GM18951 (cell line): ENCODE data around the gene CABS1.

ENCODE experiments used
- POLR2A ChIP-seq: IDR thresholded peaks from 4 replicates; pipeline ENCODE4 v1.6.1; 2011; ENCODE audit warnings: mild to moderate bottlenecking; ENCODE audit not compliant: insufficient read length, insufficient read depth; ENCODE audit errors: extremely low read depth
- in situ Hi-C: fragments of 300-500 bp; cut with MboI; formaldehyde crosslinking; loops from one replicate; pipeline ENCODE4 v1.12.0; 2022; ENCODE audit warnings: low sequenced_read_pairs, mixed read lengths, inconsistent platforms; ENCODE audit not compliant: unreplicated experiment

Gene CABS1

GRCh38 chr4:70356185-70356584, 21.4 kb downstream of the CABS1 start:
- no peak for TF ChIP-seq POLR2A
- in situ Hi-C loops: no loop called here

DNA sequence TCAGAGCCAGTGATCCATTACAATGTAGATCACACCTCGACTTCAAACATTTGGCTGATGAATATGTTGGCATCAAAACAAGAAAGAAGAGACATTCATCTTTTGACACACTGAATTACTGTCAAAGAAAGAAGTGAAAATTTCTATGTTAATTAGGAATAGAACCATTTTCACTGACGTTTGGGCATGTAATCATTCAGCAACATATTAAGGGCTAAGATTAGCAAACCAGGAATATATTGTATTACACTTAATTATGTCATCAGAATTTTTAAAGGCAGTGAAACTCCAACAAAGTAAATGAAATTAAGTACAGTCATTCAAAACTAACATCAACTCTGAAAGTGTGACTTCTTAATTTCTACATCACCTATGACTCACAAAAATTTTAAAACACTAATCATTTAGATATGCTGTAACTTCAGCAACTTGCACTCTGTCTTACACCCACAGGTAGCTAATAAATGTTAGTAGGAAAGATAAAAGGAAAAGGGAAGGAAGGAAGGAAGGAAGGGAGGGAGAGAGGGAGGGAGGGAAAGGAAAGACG, 24.4 kb downstream of the CABS1 start:
- TF ChIP-seq POLR2A: no peak
- in situ Hi-C loops: no loop called here

DNA sequence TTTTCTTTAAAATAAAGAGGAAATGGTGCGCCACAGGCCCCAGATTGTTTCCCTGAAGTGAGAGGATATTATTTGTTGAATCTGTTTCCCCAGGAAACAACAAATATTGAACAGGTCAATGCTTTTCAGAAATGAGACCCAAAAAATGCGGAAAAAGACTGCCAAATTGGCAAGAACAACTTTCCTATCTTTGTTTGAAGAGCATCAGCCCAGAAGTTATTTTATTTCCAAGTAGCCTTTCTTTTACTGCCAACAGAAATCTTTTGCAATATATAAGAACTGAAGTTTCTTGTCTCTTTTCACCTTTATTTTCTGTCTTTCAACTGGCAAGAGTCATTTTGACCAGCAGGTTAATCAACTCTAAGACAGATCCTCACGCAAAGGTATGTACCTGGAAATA, 25.7 kb downstream of the CABS1 start, which contains the start of gene SMR3A:
Gene SMR3A (plus strand): TSS at position 301 of the 400 bp plus-strand sequence. CDS start 1,356 bp downstream, outside the sequence.
- in situ Hi-C loops: no loop called here
- TF ChIP-seq POLR2A: no peak

- in situ Hi-C loops: no loop called here
- no peak for TF ChIP-seq POLR2A
Observed at GRCh38 chr4:70364002-70364401, 29.2 kb downstream of the CABS1 start.

DNA sequence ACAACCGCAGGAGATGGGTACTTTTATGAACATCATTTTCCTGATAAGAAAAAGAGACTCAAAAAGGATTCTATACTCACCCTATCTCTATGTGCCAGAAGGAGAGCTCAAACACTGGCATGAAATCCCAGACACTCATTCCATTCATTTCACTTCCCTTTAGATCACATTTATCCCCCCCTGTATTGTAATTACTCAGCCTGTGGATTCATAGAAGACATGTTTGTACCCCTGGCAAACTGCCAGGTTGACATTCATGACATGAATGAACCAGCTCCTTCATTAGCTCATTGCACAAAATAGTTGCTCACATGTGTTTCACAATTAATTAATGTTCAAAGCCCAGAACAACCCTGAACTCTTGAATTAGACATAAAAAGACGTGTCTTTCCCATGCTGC, 30.7 kb downstream of the CABS1 start:
- in situ Hi-C loops: no loop called here

DNA sequence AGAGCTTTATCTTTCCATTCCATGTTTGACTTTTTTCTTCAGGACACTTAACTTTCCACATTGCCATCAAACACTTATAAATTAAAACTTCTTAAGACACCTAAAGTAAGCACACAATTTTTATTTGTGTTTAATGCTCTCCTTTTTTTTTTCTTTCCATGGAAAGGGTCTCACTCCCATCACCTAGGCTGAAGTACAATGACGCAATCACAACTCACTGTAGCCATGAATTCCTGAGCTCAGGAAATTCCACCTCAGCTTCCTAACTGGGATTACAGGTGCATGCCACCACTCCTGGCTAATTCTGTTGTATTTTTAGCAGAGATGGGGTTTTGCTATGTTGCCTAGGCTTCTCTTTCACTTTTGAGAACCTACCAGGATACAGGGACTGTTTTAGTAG, 33.0 kb downstream of the CABS1 start:
- in situ Hi-C loops: no loop called here
- no peak for TF ChIP-seq POLR2A

More for the DNA sequence above, 30.7 kb downstream of the CABS1 start:
- no peak for TF ChIP-seq POLR2A

DNA sequence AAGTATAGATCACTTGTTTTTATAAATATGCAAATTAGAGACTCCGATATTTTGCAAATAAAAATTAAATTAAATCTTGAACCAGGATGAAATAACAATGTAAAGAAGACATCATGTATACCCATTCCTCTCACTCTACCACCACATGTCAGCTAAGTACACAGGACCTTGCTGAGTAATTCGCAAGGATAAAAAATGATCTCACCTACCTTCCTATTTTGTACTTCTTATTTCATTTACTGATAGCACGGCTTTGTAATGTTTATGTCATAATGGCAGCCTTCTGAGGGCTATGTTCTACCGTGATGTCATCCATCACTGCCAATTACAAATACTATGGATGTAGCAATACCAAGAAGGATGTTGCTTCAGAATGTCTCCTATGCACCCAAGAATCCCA, 37.2 kb downstream of the CABS1 start:
- TF ChIP-seq POLR2A: no peak
- in situ Hi-C loops: no loop called here

DNA sequence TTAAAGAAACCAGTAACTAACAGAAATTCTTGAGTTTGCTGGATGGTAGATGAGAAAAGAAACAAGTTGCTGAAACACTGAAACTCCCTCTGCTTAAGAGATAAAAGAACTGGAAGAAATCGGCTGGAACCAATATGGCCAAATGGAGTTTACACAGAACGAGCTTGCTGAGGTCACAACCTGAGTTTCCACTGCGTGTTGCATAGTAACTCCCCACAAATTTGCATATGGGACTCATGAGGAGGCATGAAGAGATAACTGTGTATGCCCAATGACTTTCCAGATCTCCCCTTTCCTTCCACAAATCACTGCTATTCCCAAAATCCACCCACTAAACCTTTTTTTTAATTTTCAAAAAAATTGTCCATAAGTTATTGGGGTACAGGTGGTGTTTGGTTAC, 38.0 kb downstream of the CABS1 start:
- TF ChIP-seq POLR2A: no peak
- in situ Hi-C loops: no loop called here

DNA sequence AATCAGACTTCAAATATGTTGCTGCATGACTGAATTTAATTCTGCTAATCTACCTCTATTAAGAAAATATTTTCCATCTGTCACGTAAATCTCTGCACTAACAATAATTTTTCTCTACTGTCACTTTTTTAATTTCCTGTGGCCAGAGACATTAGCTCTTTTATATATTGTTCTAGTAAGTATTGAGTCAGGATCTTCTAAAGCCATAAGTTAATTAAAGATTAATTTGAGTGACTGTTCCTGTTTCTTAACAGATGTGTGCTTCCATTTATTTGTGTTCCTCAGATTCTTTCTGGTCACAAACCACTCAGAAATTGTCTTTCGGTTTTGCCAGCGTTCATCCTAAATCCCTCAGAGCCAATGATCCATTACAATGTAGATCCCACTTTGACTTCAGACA, 45.8 kb downstream of the CABS1 start:
- no peak for TF ChIP-seq POLR2A
- in situ Hi-C loops: no loop called here

DNA sequence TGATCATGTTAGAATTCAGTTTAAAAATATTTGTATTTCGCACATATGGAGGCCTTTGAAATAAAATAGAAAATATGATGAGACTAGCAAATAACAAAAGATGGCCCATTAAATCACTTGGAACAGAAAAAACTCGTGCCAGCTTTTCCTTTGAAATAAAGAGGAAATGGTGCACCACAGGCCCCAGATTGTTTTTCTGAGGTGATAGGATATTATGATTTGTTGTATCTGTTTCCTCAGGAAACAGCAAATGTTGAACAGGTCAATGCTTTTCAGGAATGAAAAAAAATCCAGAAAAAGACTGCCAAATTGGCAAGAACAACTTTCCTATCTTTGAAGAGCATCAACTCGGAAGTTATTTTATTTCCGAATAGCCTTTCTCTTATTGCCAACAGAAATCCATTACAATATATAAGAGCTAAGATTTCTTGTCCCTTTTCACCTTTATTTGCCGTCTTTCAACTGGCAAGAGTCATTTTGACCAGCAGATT, 48.0 kb downstream of the CABS1 start, which contains the start of gene SMR3B:
Gene SMR3B (plus strand): TSS at position 441 of the 491 bp plus-strand sequence. CDS start 1,380 bp downstream, outside the sequence.
- in situ Hi-C loops: no loop called here
- no peak for TF ChIP-seq POLR2A
